ENCODE results near the gene DPEP1.

The DPEP1 gene

DNA sequence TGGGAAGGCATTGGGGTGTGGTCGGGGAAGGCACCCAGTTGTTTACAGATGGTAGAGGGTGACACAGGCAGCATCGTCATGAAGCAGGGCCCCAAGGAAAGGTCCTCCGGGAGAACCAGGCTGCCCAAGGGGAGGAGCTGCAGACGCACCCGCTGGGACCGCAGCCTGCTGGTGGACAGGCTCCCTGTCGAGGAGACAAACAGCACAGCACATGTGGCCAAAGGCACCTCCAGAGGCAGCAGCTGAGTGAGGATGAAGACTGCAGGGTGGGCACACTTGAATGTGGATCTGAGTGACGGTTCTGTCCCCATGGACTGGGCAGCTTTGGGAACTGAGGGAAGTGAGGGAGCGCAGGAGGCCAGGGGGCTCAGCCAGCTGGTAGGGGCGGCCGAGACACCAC lies 31.7 kb downstream of the DPEP1 start:
- H3K79me2 ChIP-seq = peaks cover 3% of the 10 kb centered on the region
- H3K4me2 ChIP-seq (ENCODE audit: low read length) = no peak overlapping the region
- H3K9me3 ChIP-seq (ENCODE audit: control insufficient read depth, low read length) = no peaks in the 10 kb centered on the region
- H3K9ac ChIP-seq = no peak overlapping the region
- peaks cover 5% of the 10 kb centered on the region for H3K4me1 ChIP-seq
- no peaks in the 10 kb centered on the region for H3K36me3 ChIP-seq (ENCODE audit: control insufficient read depth, insufficient read depth, low read length)
- no peaks in the 10 kb centered on the region for H3K27me3 ChIP-seq (ENCODE audit: control insufficient read depth, insufficient read depth, low read length)
- no peak overlapping the region for H2AFZ ChIP-seq
- no peak for TF ChIP-seq CTCF (IDR thresholded peaks at IDR 0.05)
- no peak overlapping the region for H3K27ac ChIP-seq
- no peak overlapping the region for H3K4me3 ChIP-seq (ENCODE audit: low read depth, low read length)

- Histone ChIP-seq H3K79me2 (peaks cover 3% of the 10 kb centered on the region), H3K4me1 (no peaks in the 10 kb centered on the region), H2AFZ (no peak overlapping the region), H3K27me3 (ENCODE audit: control insufficient read depth, insufficient read depth, low read length) (no peaks in the 10 kb centered on the region), H3K4me3 (ENCODE audit: low read depth, low read length) (no peak overlapping the region), H3K36me3 (ENCODE audit: control insufficient read depth, insufficient read depth, low read length) (no peaks in the 10 kb centered on the region), H3K4me2 (ENCODE audit: low read length) (no peak overlapping the region), H3K27ac (no peak overlapping the region), H3K9ac (no peak overlapping the region), H3K9me3 (ENCODE audit: control insufficient read depth, low read length) (no peaks in the 10 kb centered on the region)
- no peak for TF ChIP-seq CTCF (IDR thresholded peaks at IDR 0.05)
Measured at GRCh38 chr16:89646270-89646669, 32.8 kb downstream of the DPEP1 start.

- no peak for TF ChIP-seq CTCF (IDR thresholded peaks at IDR 0.05)
- Histone ChIP-seq H3K36me3 (ENCODE audit: control insufficient read depth, insufficient read depth, low read length) (no peaks in the 10 kb centered on the region), H2AFZ (no peak overlapping the region), H3K4me2 (ENCODE audit: low read length) (no peak overlapping the region), H3K27ac (no peak overlapping the region), H3K9ac (no peak overlapping the region), H3K79me2 (no peaks in the 10 kb centered on the region), H3K9me3 (ENCODE audit: control insufficient read depth, low read length) (no peaks in the 10 kb centered on the region), H3K27me3 (ENCODE audit: control insufficient read depth, insufficient read depth, low read length) (no peaks in the 10 kb centered on the region), H3K4me3 (ENCODE audit: low read depth, low read length) (no peak overlapping the region), H3K4me1 (no peaks in the 10 kb centered on the region)
Measured at GRCh38 chr16:89646906-89647305, 33.5 kb downstream of the DPEP1 start.

- Histone ChIP-seq H3K4me2 (ENCODE audit: low read length) (no peak overlapping the region), H3K9me3 (ENCODE audit: control insufficient read depth, low read length) (no peaks in the 10 kb centered on the region), H3K36me3 (ENCODE audit: control insufficient read depth, insufficient read depth, low read length) (no peaks in the 10 kb centered on the region), H3K9ac (no peak overlapping the region), H3K79me2 (peaks cover 5% of the 10 kb centered on the region), H3K4me1 (peaks cover 4% of the 10 kb centered on the region), H3K27me3 (ENCODE audit: control insufficient read depth, insufficient read depth, low read length) (no peaks in the 10 kb centered on the region), H3K27ac (no peak overlapping the region), H2AFZ (no peak overlapping the region), H3K4me3 (ENCODE audit: low read depth, low read length) (no peak overlapping the region)
- no peak for TF ChIP-seq CTCF (IDR thresholded peaks at IDR 0.05)
Measured at GRCh38 chr16:89651584-89651983, 38.1 kb downstream of the DPEP1 start.

- no peak overlapping the region for H2AFZ ChIP-seq
- H3K9me3 ChIP-seq (ENCODE audit: control insufficient read depth, low read length) = no peaks in the 10 kb centered on the region
- peaks cover 7% of the 10 kb centered on the region for H3K4me1 ChIP-seq
- H3K4me3 ChIP-seq (ENCODE audit: low read depth, low read length) = no peak overlapping the region
- no peaks in the 10 kb centered on the region for H3K36me3 ChIP-seq (ENCODE audit: control insufficient read depth, insufficient read depth, low read length)
- H3K4me2 ChIP-seq (ENCODE audit: low read length) = no peak overlapping the region
- no peak overlapping the region for H3K27ac ChIP-seq
- peaks cover 9% of the 10 kb centered on the region for H3K79me2 ChIP-seq
- TF ChIP-seq CTCF (IDR thresholded peaks at IDR 0.05) = no peak
- H3K27me3 ChIP-seq (ENCODE audit: control insufficient read depth, insufficient read depth, low read length) = no peaks in the 10 kb centered on the region
- no peak overlapping the region for H3K9ac ChIP-seq
Measured at GRCh38 chr16:89653656-89654295, 40.3 kb downstream of the DPEP1 start.

Data from parathyroid adenoma (tissue), 2 donors.